RWPE1 (cell line): Measurements from ENCODE around the gene RGCC.
"Not testable (repeated sequence)": the region's sequence is repeated elsewhere in the genome, so short reads cannot be mapped to it uniquely, and the experiment has no call there.

Experiments used
- CTCF ChIA-PET: fragments of 350-600 bp; sonication (Branson Sonifier 250); formaldehyde crosslinking; extraction: SDS; loops from one replicate; lab custom pipeline; 2021; lab: Yijun Ruan, JAX
- POLR2A ChIA-PET: fragments of 400-600 bp; formaldehyde crosslinking; extraction: SDS; loops from one replicate; lab custom pipeline; 2020; ENCODE audit warnings: antibody characterized with exemption; ENCODE audit not compliant: low non-redundant PET; lab: Yijun Ruan, JAX
- DNase-seq: peaks from one replicate; pipeline ENCODE4 v3.0.0; 2012; ENCODE audit warnings: low spot score
- H3K27ac ChIP-seq: fragments of 450-650 bp; 2 replicates; pipeline ENCODE4 v1.5.1; 2017
- CTCF ChIP-seq: fragments of 450-650 bp; conservative IDR thresholded peaks from 2 replicates; pipeline ENCODE4 v1.5.1; 2017; ENCODE audit warnings: low read depth, mild to moderate bottlenecking

Gene RGCC

DNA sequence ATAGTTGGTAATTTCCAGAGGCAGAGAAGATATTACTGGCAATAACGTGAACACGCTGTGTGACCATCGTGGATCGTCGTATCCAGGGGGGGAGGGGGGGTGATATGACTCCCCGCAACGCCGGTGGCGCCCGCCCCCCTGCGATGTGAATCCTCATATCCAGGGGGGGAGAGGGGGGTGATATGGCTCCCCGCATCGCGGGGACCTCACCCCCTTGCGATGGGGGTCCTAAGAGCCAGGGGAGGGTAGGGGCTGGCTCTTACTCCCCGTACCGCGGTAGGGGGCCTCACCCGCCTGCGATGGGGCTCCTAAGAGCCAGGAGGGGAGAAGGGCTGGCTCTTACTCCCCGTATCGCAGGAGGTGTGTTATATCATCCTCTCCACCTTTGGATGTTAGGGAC lies 31.3 kb upstream of the RGCC start:
- POLR2A ChIA-PET: no interaction called here
- DNase-seq: no peak
- TF ChIP-seq CTCF: no peak
- no peak overlapping the region for H3K27ac ChIP-seq
- CTCF ChIA-PET: no interaction called here

DNA sequence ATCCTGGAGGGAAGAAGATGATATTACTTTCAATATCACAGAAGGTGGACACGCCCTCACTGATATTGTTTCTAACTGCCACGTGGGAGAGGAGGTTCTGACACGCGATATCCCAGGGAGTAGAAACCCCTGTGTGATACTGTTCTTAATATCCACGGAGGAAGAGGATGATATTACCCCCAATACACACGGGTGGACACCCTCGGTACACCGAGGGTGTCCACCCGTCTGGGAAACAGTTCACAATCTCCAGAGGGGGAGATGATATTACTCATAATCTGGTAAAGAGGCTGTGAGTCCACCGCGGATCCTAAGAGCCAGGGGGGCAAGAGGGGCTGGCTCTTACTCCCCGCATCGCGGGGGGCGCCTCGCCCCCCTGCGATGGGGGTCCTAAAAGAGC lies 29.7 kb upstream of the RGCC start:
- no peak for TF ChIP-seq CTCF
- no peak for DNase-seq
- CTCF ChIA-PET: no interaction called here
- POLR2A ChIA-PET: no interaction called here
- no peak overlapping the region for H3K27ac ChIP-seq

DNA sequence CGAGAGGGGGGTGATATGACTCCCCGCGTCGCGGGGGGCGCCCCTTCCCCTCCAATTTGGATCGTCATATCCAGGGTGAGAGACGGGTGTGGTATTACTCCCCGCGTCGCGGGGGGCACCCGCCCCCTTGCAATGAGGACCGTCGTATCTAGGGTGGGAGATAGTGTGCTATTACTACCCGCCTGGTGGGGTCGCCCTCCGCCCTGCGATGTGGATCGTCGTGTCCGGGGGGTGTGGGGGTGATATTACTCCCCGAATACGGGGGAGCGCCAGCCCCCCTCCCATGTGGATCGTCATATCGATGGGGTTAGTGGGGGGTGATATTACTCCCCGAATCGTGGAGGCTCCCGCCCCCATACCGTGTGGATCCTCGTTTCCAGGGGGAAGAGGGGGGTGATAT lies 29.2 kb upstream of the RGCC start:
- ChIA-PET POLR2A (no interaction called here), CTCF (no interaction called here)
- no peak for DNase-seq
- no peak for TF ChIP-seq CTCF
- no peak overlapping the region for H3K27ac ChIP-seq

GRCh38 chr13:41434030-41434429 lies 23.3 kb upstream of the RGCC start:
- DNase-seq, H3K27ac ChIP-seq, CTCF ChIA-PET, POLR2A ChIA-PET: not testable (repeated sequence)

DNA sequence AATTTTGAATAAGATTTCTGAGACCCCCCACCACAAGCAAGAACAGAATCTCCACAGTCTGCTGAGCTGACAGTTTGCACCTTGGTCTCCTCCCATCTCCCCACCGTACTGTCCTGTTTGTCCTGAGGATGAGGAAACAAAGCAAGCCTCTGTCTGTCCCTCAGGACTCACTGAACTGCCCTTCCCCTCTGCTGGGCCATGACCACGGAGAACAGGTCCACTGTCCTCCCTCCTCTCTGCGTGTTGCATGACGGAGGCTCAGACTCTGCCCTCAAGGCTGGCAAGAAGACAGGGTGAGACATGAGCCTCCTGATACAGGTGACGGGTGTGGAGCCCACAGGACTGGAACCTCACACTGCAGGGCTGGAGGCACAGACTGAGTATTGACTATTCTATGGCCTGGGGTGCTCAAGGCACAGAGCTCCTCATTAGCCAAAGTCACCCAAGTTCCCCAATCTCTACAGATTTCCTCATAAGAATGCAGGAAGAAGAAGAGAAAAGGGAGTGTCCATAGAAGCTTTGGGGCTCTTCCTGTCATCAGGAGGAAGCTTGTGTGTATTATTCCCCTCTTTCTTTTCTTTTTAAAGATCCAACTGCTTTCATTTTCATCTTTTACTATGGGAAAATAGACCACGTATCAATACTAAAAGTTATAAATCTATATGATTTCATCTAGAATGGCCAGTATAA lies 22.4 kb upstream of the RGCC start:
- no peak for DNase-seq
- TF ChIP-seq CTCF: no peak
- POLR2A ChIA-PET: no interaction called here
- H3K27ac ChIP-seq: no peak overlapping the region
- CTCF ChIA-PET: no interaction called here

DNA sequence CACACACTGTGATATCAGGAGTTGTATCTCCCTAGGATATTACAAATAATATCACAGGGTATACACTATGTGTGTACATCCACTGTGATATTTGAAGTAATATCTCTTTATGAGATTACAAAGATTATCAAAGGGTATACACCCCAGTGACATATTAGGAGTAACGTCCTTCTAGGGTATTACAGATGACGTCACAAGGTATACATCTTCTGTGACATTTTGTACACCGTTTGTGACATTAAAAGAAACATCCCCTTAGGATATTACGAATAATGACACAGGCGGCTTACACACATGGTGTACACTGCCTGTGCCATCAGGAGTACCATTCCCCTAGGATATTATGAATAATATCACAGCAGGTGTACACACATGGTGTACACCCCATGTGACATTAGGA lies 13.4 kb upstream of the RGCC start:
- DNase-seq: no peak
- H3K27ac ChIP-seq: no peak overlapping the region
- CTCF ChIA-PET: no interaction called here
- POLR2A ChIA-PET: no interaction called here
- TF ChIP-seq CTCF: no peak

GRCh38 chr13:41452462-41452861 lies 4.9 kb upstream of the RGCC start:
- POLR2A ChIA-PET: no interaction called here
- TF ChIP-seq CTCF: no peak
- DNase-seq: no peak
- H3K27ac ChIP-seq: no peak overlapping the region
- CTCF ChIA-PET: no interaction called here
